ENCODE data around the gene MUC12.
"Not testable (repeated sequence)": the region's sequence is repeated elsewhere in the genome, so short reads cannot be mapped to it uniquely, and the experiment has no call there.

DNA sequence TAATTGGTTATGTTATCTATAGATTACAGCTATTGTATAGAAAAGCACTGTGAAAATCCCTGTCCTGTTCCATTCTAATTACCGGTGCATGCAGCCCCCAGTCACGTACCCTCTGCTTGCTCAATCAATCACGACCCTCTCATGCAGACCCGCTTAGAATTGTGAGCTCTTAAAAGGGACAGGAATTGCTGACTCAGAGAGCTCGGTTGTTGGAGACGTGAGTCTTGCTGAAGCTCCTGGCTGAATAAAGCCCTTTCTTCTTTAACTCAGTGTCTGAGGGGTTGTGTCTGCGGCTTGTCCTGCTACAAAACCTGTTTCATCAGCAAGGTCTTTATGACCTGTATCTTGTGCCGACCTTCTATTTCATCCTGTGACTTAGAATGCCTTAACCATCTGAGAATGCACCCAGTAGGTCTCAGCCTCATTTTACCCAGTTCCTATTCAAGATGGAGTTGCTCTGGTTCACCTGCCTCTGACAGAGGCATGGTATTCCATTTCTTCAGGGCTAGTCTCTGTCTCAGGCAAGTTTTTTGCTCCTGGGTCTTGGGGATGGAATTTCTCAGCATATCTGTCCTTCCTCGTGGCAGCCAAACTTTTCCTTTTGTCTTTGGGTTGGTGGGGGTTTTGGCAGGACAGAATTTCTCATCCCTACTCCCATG lies 49.5 kb upstream of the MUC12 start:
- TF ChIP-seq, protein P1, sequence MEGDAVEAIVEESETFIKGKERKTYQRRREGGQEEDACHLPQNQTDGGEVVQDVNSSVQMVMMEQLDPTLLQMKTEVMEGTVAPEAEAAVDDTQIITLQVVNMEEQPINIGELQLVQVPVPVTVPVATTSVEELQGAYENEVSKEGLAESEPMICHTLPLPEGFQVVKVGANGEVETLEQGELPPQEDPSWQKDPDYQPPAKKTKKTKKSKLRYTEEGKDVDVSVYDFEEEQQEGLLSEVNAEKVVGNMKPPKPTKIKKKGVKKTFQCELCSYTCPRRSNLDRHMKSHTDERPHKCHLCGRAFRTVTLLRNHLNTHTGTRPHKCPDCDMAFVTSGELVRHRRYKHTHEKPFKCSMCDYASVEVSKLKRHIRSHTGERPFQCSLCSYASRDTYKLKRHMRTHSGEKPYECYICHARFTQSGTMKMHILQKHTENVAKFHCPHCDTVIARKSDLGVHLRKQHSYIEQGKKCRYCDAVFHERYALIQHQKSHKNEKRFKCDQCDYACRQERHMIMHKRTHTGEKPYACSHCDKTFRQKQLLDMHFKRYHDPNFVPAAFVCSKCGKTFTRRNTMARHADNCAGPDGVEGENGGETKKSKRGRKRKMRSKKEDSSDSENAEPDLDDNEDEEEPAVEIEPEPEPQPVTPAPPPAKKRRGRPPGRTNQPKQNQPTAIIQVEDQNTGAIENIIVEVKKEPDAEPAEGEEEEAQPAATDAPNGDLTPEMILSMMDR (IDR thresholded peaks at IDR 0.05) = not testable (repeated sequence)
- not testable (repeated sequence) for TF ChIP-seq POLR2AphosphoS5, POLR2A (IDR thresholded peaks at IDR 0.05)
